ENCODE results near the gene NCBP3.
"Not testable (repeated sequence)": the region's sequence is repeated elsewhere in the genome, so short reads cannot be mapped to it uniquely, and the experiment has no call there.

NCBP3 gene

DNA sequence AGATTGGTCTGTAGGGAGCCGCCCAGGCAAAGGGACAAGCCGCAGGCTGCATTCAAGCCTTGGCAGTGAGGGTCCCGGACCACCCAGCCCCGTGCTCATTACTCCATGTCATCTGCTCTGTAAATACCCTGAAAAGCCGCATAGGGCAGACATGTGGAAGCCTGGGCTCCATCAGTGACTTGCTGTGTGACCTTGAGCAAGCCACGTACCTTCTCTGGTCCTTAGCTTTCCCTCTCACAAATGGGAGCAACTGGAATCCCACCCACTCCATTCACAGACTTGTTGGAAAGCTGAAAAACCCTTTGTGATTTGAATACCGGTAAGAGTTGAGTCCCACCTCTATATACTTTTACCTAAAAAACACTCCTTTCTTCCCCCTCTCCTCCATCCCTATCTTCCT, 34.9 kb upstream of the NCBP3 start:
- DNase-seq: no peak

DNA sequence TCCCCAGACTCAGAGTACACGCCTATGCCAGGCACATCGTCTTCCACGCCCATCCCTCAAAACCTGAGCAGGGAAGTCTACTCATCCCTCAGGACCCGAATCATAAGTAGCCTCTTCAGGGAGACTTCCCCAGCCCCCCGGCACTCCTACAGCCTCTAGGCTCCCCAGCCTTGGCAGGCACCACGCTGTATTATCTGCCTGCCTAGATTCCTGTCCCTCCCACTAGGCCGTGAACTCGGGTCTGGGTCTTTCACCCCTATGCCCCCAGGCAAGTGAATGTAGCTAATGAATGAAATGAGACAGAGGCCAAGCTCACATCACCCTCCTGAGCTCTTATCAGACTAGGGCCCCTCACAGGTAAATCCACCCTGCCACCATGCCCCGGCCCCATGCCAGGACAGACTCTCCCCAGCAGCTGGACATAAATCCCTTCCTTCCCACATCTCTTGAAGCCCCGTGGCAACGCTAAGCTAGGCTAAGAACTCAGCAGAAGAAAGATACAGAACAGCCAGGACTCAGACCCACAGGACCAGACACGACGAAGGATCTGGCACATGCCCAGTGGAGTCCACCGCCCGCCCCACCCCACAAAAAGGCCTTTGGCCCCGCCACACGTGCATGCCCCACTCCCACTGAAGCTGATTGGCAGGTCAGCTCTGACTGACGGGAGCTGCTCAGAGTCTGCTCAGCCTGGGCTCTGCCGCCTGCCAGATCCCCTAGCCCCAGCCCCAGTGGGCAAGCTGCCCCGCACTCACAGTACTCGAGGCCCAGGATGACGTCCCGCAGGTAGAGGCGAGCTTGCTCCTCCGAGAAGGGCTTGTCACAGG, 33.8 kb upstream of the NCBP3 start:
- DNase-seq: no peak

DNA sequence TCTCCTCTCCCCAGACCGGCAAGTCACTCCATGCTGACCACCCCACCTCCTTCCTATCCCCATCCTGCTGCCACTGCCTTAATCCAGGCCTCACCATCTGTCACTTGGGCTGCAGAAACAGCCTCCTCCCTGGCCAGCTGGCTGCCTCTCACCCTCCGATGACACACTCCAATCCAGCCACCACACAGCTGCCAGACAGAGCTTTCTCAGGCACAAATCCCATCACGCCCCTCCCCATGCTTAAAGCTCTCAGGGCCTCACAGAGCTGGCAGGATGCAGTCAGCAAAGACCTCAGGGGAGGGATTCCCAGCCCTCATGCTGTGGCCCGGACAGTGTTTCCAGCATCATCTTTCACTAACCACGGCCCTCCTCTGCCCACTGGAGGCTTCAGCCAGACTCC, 33.1 kb upstream of the NCBP3 start:
- DNase-seq: no peak

DNA sequence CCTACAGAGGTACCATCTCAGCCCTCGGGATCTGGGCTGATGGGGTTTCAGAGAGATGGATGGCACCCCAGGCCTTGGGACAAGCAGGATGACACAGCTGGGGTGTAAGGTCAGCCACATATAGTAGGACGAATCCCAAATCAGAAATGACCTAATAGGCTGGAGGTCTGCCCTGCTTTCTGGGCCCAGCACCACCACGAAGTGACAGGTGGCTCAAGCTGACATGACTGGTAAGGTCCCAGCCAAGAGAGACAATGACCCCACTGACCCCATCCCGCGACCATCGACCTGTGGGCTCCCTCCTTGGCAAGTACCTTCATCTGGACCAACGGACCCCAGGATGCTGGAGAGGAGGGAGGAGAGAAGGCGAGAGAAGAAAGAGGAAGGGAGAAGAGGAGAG, 31.2 kb upstream of the NCBP3 start:
- DNase-seq: no peak

DNA sequence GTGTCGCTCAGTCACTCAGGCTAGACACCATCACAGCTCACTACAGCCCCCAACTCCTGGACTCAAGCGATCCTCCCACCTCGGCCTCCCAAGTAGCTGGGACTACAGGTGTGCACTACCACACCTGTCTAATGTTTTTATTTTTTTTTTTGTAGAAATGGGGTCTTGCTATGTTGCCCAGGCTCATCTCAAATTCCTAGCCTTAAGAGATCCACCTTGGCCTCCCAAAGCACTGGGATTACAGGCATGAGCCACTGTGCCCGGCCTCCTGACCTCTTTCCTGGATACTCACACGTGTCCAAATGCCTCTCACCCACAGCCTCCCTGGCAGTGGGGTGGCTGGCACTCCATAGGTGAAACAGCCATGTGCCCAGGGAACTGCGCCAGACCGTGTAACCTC, 29.3 kb upstream of the NCBP3 start:
- no peak for DNase-seq

DNA sequence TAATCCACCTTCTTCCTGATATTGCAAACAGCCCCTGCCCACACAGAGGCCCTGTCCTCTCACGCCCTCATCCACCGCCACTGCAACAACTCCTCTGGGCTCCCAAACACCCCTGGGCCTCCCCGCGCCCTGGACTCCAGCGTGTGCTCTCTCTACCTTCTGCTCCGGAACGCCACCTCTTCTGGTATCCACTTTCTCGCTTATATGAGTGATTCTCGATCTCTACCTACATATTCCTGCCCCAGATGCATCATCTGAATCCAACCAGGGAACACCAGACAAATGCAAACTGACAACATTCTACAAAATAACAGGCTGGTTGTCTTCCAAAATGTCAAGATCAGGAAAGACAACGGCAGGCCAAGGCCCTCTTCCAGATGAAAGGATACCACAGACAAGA, 27.8 kb upstream of the NCBP3 start:
- no peak for DNase-seq

DNA sequence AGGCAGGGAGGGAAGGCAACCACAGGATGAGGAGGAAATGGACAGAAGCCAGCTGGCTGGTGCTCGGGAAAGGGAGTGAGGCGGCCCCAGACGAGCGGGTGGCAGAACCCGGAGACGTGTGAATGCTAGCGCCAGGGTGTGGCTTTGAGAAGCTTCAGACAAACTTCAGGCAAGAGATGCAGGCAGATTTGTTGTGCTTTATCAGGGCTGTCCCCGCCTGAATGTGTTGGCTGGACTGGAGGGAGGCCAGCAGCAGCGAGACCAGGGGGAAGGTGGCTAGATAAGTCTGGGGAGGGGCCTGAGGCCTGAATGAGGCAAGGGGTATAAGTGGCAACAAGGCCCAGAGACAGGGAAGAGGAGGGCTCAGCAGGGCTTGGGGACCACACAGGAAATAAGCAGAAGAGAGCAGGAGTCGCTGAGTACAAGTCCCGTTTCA, 24.8 kb upstream of the NCBP3 start:
- DNase-seq: no peak

DNA sequence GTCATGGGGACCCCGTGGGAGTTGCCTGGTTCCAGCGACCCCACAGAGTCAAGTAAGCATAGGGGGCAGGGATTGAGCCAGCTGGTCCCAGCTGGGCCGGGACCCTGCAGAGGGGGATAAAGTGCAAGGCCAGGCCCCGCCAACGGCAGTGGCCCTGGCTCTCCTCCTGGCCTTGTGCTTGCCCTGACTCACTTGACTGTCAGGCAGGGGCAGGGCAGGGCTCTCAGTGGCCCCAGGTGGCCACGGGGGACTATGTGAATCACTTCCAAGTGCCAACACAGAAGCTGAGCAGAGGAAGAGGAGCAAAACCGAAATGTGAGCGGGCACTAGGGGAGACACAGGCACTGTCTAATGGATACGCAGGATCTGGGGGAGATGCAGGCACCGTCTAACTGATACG, 21.6 kb upstream of the NCBP3 start:
- DNase-seq: no peak

DNA sequence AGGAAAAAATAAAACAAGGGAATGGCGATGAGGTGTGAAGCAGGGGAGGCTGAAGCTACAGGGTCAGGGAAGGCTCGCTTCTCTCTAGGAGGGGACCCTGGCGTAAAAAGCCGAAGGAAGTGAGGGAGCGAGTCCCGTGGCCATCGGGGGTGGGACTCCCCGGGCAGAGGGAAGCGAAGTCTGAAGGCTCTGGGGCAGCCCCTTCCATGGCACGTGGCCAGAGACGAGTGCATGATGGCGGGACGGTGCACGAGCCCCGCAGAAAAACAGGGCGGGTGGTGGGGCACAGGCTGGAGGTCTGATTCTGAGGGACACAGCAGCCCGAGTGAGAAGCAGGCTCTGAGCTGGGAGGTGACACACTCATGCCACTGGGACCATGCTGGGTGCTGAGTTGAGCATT, 21.1 kb upstream of the NCBP3 start:
- DNase-seq: no peak

DNA sequence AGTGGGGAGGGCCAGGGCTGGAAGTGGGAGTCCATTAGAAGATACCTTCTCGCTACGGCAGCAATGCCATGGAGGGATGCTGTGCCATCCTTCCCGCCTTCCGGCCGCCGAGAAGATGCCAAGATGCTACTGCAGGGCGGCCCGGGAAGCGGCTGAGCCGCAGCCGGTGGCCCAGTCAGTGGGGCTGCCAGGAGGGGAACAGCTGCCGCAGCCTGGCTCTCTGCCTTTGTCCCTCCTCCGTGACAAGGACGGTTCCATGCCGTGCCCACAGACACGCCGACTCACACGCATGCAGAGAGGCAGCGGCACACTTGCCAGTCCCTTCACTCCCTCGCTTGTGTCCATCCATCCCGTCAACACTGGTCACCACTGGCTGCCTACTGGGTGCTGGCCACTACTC, 20.2 kb upstream of the NCBP3 start:
- DNase-seq: no peak

DNA sequence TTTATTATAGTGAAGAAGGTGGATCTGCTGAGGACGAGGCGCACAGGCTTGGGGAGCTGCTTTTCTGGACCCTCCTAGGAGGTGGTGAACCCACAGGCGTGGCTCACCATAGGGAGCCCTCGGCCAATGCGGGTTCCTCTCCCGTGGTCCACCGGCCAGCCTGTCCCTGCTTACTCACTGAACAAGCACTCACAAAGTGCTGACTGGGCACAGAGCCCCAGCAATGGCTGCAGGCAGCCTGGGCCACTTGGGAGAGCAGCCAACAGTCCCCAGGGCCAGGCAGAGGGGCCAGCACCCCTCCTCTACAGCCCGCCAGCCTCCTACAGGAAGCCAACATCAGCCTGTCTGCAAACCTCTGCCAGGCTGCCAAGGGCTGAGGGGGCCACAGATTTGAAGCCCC, 19.1 kb upstream of the NCBP3 start:
- DNase-seq: no peak

DNA sequence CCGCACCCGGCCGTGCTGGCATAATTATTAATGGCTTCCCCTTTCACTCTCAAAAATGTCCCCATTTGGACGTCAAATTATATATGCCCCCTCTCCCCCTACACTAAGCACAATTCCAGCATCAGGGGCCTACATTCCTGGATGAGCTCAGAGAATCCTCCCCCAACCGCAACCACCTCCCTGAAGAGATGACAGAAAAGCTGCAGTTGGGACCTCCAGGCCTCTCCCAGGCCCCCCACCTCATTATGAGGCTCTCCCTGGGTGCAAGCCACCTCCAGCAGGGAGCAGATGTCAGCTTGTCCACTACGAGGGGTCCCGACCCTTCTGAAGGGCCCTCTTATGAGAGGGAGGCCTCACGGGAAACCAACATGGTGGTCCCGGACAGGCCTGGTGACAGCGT, 18.5 kb upstream of the NCBP3 start:
- DNase-seq: no peak

DNA sequence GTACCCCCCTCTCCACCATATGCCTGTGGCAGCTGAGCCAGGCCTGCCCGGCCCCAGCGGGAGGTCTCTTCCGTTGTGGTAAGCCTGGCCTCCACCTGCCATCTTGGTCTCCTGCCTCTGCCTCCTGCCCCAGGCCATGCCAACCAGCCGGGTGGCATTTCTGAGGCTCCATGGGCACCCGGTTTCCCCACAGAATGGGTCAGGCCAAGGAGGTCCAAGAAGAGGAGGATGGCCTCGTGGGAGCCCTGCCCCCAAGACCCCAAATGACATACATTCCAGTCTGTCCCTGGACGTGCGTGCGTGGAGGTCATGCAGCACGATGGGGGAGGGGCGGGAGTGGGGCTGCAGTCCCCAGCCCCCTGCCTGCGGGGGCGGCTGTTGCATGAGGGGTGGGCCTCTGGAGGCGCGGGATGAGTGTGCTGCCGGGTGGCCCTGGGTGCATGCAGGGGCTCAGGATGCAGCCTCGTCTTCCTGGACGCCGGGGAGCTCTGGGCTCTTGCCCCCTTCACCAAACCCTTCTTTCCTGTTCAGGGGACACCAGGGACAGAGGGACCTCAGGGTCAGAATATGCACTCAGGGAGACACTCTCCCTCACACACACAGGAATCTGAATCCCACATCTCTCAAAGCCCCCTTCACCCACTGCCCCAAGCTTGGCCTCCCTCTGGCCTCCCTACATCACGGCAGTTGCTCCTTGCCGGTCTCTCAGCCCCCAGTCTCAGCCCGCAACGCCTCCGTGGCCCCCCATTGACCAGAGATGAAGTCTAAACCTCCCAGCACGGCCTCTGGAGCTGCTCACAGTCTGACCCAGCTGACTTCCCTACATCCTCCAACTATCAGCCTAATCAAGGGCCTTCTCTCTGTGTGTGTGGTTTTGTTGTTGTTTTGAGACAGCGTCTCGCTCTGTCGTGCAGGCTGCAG, 16.0 kb upstream of the NCBP3 start:
- no peak for DNase-seq

DNA sequence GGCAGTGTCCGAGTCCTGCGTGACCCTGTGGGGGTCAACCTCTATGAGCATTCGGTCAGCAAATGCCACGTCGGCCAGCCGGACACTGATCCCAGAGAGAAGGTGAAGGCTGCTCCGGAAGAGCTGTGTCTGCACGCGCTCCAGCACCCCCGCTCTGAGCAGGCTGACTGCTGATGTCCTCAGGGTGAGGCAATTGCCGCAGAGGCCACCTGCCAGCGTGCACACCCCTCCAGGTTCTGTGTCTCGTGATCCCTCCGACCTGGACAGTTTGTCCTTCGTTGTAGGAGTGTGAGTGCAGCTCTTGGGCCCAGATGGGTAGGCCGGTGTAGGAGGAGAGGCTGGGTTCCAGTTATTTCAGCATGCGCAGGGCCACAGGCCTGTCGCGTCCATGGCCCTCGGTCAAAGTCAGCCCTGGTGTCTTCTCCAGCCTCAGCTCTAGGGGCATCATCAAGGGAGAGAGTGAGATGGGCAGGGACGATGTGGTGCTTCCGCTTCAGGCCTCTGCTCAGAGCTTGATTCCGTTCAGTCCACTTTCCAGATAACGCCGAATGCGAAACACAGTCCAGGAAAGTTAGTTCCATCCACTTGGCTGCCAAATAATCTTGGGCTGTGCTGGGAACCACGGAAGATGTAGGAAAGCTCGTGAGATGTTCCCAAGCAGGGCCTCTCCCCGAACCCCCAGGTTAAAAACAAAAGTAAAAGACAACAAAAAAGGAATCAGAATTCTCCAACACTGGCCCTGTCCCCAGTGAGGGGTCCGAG, 15.1 kb upstream of the NCBP3 start:
- DNase-seq: no peak

DNA sequence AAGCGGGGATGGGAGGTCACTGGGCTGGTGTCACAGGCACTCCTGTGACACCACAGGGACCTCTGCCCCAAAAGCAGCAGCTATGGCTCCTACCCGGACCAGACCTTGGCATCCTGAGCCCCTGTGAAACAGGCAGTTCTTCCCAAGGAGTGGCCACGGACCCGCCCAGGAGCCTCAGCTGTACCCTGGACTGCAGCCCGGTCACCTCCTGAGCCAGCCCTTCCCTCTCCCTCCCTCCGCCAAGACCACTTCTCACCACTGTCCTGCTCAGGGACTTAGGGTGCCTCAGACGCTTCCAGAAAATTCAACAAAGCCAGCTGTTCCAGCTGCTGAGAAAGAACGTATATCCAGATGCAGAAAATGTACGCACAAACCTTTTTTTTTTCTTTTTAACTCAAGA, 13.9 kb upstream of the NCBP3 start:
- no peak for DNase-seq

DNA sequence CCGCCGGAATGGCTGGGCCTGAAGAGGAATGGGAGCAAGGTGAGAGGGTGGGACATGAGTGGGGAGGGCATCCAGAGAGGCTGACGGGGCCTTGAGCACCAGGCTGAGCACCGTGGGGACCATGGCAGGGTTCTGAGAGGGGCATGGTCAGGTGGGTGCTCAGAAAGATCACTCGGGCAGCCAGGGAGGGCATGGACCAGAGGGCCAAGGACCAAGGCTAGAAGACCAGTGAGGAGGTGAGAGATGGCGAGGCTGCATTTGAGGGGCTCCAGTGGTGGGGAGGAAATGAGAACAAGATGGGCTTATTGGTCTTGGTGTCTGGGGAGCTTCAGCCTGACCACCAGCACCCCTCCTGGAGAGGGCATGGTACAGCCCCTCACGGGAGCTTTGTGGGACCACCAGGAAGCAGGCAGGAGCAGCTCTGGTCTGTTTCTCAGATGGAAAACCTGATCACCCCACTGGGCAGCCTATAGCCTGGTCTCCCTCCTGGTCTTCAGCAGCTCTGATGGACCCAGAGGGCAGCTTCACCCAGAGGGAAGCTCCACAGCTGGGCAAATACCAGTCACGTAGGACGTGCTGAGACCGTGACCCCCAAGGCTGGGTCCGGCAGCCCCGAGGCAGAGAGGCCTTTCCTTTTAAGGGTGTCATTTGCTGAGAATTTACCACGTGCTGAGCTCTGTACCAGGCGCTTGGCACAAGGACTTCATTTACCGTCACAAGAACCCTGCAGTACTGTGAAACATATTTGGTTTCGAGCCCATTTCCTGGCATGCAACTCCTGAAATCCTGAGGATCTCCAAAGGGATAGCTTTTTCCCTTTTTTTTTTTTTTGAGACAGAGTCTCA, 11.4 kb upstream of the NCBP3 start:
- DNase-seq: no peak

DNA sequence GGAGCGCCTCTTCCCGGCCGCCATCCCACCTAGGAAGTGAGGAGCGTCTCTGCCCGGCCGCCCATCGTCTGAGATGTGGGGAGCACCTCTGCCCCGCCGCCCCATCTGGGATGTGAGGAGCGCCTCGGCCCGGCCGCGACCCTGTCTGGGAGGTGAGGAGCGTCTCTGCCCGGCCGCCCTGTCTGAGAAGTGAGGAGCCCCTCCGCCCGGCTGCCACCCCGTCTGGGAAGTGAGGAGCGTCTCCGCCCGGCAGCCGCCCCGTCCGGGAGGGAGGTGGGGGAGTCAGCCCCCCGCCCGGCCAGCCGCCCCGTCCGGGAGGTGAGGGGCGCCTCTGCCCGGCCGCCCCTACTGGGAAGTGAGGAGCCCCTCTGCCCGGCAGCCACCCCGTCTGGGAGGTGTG, 8.2 kb upstream of the NCBP3 start:
- DNase-seq: not testable (repeated sequence)

DNA sequence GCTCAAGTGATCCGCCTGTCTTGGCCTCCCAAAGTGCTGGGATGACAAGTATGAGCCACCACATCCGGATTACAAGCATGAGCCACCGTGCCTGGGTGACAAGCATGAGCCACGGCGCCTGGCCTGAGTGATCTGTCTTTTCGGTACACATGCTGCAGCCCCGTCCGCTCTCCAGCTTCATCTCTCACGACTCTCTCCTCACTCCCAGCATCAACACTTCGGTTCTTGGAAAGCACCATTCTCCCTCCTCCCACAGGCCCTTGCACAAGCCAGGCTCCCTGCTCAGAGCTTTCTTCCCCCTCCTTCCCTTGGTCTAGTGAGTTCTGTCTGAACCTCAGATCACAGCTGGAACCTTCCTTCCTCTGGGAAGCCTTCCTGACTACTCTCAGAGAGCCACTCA, 6.5 kb upstream of the NCBP3 start:
- no peak for DNase-seq

DNA sequence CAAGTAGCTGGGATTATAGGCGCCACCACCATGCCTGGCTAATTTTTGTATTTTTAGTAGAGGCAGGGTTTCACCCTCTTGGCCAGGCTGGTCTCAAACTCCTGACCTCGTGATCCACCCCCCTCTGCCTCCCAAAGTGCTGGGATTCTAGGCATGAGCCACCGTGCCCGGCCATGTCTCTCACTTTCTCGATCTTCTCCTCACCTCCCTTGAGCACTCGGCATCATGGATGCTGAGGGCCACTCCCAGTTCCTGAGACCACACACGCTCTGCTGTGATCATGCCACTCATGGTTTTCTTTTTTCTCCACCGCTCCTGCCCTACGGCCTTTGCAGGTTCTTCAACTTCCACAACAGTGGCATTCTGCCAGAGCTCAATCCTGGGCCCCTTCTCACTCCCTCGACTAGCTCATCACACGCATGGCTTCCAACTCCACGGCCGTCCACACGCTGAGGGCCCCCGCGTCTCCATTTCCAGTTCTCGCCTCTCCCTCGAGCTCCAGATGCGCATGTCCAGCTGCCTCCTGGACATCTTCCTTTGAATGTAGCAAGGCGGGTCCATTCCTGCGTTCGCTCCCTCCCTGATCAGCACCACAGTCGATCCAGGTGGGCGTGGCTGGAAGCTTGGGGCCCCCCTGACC, 5.5 kb upstream of the NCBP3 start:
- DNase-seq: no peak

DNA sequence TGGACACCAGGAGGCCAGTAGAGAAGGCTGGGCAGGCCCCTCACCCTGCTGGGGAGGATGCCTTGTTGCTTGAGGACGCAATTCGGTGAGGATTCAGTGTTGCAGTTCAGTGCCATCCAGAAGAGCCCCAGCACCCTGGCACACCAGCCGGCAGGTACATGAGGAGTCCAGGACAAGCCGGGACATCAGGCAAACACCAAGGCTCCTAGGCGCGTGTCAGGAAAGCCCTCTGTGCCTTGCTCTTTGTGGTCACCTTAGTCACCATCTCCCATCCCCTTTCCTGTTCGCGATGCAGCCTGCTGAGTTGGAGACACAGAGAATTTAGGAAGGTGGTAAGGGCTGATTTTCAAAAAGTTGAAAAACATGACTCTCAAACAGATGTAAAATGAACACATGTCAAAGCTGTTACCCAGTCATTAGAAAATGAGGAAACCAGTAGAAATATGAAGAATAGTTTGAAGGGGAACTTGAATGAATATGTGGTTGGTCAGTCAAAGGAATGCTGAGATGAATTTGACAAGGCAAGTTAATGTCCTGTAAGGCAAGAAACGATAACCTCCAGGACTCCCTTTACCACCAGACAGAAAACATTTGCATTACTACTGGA, 2.3 kb upstream of the NCBP3 start:
- DNase-seq: no peak

DNA sequence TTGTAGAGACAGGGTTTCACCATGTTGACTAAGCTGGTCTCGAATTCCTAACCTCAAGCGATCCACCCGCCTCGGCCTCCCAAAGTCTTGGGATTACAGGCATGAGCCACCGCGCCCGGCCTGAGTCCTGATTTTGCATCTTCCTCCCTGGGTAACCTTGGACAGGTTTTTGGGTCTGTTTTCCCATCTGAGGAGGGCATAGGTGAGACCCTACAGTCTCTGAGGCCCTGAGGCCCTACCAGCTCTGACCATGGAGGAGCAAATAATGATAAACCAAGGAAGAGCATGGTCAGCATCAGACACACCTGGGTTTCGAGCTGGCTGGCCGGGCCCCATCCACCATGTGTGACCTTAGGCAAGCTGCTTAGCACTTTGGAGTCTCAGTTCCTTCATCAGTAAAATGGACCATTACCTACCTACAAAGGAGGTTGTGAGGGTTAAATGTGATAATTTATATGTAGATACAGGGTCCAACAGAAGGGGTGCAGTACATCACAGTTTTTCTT, 1.2 kb upstream of the NCBP3 start:
- DNase-seq: no peak
